CD4-positive, alpha-beta T cell treated with Interleukin-17A for 4 hours (primary cell): Measurements from ENCODE around the gene CTAG1A.
"Not testable (repeated sequence)": the region's sequence is repeated elsewhere in the genome, so short reads cannot be mapped to it uniquely, and the experiment has no call there.

Experiments used
- DNase-seq: peaks from one replicate; pipeline ENCODE4 v3.0.0-alpha.2; 2020; ENCODE audit warnings: mixed read lengths

CTAG1A gene

DNA sequence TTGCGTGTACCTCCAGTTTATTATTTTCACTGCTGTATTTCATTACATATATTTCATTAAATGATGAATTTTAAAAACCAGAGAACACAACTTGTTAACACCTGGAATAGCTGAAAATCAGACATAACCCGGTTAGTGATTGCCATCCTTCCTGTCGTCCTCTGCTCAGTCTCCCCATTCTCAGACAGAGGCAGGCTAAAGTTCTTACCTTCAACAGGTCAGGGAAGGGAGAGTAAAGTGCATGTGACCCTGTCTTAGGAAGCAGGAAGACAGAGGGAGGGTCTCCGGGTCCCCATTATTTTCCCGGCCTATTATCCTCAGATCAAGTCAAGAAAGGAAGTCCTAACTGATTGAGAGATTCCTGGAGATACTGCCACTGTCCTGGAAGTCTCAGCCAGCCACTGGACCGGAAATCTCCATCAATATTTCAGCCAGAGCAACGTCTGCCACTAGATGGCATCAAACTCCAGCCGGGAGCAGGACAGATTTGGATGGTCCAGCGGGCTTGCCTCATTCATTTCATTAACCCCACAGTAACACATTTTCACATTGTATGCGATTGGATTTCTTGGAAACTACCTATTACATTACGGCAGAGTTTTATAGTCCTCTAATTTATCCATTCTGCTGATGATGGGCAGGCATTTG lies 36.0 kb downstream of the CTAG1A start:
- not testable (repeated sequence) for DNase-seq

DNA sequence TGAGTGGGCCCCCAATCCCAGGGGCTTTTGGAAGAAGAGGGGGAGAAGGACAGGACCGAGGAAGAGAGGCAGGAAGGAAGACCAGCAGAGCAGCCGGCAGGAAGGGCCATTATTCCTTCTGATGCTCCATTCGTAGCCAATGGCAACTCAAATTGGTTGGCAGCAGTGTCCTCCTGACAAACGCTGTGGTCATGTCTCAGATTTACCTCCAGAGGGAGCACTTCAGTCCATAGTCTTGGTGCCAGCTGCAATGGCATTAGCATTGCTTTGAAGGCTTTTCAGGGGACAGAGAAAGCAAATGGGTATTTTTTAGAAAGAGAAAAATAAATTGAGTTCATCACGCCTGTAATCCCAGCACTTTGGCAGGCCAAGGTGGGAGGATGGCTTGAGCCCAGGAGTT lies 44.0 kb downstream of the CTAG1A start:
- not testable (repeated sequence) for DNase-seq

DNA sequence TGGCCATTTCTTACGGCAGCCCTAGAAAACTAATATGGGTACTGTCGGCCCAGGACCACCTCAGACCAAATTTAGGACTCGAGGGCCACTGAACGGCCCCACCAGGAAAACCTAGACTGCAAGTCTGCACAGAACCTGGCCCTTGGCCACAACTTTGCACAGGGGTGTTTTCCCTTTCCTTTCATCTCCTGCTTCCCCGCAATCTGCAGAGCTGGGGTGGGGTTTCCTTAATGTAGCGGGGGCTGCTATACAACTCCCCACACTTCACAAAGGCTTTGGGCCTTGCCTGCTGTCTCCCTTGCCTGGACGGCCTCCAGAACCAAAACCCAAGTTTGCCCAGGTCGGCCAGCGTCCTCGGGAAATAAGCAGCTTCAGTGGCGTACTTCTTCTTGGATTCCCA lies 46.0 kb downstream of the CTAG1A start:
- DNase-seq: not testable (repeated sequence)

DNA sequence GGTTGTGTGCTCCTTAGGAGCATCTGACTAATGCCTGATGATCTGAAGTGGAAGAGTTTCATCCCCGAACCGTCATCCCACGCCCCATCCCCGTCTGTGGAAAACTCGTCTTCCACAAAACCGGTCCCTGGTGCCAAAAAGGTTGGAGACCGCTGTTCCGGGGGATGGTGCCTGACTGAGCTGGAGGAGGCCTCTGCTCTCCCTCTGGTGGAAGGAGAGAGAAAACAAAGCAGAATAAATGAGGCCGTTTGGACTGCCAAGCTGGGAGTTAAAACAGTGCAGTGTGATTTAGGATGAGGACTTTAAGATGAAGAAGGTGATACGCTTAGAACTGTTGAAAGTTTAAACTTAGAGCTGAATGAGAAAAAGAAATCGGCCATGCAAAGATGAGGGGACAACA lies 48.7 kb downstream of the CTAG1A start:
- not testable (repeated sequence) for DNase-seq
